ENCODE data around the gene CERT1.

The CERT1 gene

GRCh38 chr5:75366787-75367186 is 144.6 kb downstream of the CERT1 start:
- peak; percentile 52 for DNase-seq (ENCODE audit: low spot score)
- in situ Hi-C loops (cut with MboI; ENCODE audit: low pct_unique_long_range_greater_than_20kb, low sequenced_read_pairs, unreplicated experiment) = no loop called here
- TF ChIP-seq CTCF (IDR thresholded peaks at IDR 0.05; ENCODE audit: extremely low read depth, insufficient read depth, missing control alignments) = no peak

DNA sequence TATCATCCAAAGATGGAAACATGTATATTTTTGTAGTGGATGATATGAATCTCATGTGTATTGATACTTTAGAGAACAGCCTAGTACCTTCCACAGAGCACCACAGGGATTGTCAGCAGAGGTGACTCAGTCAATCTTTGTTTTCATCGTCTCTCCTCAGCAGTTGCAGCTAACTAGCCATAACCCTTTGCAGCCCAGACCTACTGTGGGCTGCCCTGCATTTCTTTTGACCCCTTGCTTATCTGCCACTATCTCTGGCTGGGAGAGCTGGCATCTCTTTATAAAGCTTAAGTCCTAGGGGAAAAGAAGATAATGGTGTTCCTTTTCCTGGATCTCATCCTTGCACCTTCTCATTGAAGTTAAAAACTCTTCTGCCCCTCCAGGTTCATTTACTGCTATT is 145.7 kb downstream of the CERT1 start:
- in situ Hi-C loops (cut with MboI; ENCODE audit: low pct_unique_long_range_greater_than_20kb, low sequenced_read_pairs, unreplicated experiment) = no loop called here
- no peak for TF ChIP-seq CTCF (IDR thresholded peaks at IDR 0.05; ENCODE audit: extremely low read depth, insufficient read depth, missing control alignments)
- DNase-seq (ENCODE audit: low spot score) = no peak

- DNase-seq (ENCODE audit: low spot score) = no peak
- in situ Hi-C loops (cut with MboI; ENCODE audit: low pct_unique_long_range_greater_than_20kb, low sequenced_read_pairs, unreplicated experiment) = no loop called here
- no peak for TF ChIP-seq CTCF (IDR thresholded peaks at IDR 0.05; ENCODE audit: extremely low read depth, insufficient read depth, missing control alignments)
These were observed 146.7 kb downstream of the CERT1 start for GRCh38 chr5:75364571-75365280.

GRCh38 chr5:75363726-75364495 is 147.5 kb downstream of the CERT1 start:
- no peak for DNase-seq (ENCODE audit: low spot score)
- TF ChIP-seq CTCF (IDR thresholded peaks at IDR 0.05; ENCODE audit: extremely low read depth, insufficient read depth, missing control alignments) = no peak
- in situ Hi-C loops (cut with MboI; ENCODE audit: low pct_unique_long_range_greater_than_20kb, low sequenced_read_pairs, unreplicated experiment) = no loop called here

DNA sequence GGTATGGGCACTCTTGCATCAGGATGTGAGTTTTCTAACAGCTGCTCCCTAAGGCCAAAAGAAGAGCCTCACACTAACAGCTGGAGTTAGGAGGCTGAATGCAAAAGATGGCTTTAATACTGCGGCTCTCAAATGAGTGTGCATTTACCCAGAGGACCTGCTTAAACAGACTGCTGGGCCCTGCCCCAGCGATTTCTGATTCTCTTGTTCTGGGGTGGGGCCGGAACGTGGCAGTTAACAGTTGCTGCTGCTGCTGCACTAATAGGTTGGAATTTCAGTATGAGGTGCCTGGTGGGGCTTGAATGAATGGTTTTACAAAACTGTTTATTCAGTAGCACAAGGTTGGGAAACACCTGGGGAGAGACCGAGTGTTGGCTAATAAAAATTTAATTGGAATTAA is 148.3 kb downstream of the CERT1 start:
- in situ Hi-C loops (cut with MboI; ENCODE audit: low pct_unique_long_range_greater_than_20kb, low sequenced_read_pairs, unreplicated experiment) = no loop called here
- no peak for DNase-seq (ENCODE audit: low spot score)
- TF ChIP-seq CTCF (IDR thresholded peaks at IDR 0.05; ENCODE audit: extremely low read depth, insufficient read depth, missing control alignments) = no peak

DNA sequence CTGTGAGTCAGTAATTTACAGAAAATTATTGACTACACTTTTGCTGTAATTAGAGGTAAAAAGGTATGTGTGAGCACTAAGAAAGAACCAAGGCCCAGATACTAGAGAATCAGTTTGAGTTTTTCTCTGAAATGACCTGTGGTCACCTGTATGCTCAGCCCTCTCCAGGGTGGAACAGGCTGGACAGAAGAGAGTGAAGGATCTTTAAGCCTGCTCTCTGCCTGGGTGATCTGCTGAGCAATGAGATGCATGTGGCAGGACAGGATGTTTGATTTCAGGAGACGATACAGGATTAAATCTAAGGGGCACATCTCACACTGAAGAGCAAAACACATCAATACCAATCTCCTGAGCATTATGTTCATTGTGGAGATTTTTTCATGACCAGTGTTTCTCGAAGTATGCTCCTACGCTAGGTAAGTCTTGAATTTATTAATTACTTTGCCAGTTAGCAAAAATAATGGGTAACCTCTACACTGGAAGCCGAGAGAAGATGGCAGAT is 148.9 kb downstream of the CERT1 start:
- in situ Hi-C loops (cut with MboI; ENCODE audit: low pct_unique_long_range_greater_than_20kb, low sequenced_read_pairs, unreplicated experiment) = no loop called here
- no peak for TF ChIP-seq CTCF (IDR thresholded peaks at IDR 0.05; ENCODE audit: extremely low read depth, insufficient read depth, missing control alignments)
- no peak for DNase-seq (ENCODE audit: low spot score)

Measured in GM13977 (cell line).